Head of caudate nucleus (tissue), 42 donors: ENCODE results near the gene POLR2J3.
"Not testable (repeated sequence)": the region's sequence is repeated elsewhere in the genome, so short reads cannot be mapped to it uniquely, and the experiment has no call there.

Source experiments
- DNase-seq, 42 donors: peaks; one replicate each; pipeline versions ENCODE4 v3.0.0 to v3.0.0-alpha.2; 2020 to 2021; ENCODE audit warnings: mixed read lengths in 7 of 42
- intact Hi-C: fragments of 100-400 bp; cut with DNase I; formaldehyde crosslinking; loops from one replicate; pipeline ENCODE4 v1.15.0; 2022

POLR2J3 gene

DNA sequence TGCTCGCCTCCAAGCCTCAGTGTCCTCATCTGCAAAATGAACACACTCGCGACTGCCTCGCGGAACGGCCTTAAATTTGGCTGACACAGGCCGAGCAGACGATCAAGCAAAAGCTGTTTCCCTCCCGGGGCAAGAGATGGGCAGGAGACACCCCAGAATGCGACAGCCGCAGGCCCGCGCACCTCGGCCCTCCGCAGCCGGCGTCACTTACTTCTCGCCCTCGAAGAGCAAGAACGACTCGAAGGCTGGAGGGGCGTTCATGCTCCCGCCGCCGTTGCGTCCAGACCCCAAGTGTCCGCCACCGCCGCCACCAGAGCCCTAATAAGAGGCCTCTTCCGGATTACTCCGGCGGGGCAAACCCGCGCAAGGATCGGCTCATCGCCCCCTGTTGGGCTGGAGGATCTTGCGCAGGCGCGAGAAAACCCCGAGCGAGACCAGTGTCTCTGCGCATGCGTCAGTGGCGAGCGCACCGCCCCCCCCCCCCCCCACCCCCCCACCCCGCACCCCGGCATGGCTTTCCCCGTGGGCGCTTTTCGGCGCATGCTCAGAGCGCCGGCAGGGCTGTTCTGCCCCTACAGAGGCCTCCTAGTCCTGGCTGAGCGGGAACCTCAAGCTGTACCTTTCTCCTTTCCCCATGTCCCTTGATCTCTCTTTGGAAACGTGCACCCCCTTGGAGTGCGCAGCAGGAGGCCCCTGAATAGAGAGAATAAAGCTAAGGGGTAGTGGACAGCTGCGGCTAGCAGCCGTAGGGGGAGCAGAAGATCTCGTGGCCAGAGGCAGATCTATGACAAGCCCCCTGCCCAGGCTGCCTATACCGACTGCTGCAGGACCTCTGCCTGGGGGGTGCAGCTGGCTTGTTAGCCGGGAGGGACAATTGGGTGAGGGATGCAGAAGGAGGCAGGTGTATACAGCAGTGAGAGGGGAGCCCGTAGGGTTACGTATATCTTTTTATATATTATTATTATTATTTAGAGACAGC, at the start of gene POLR2J3:
Gene POLR2J3 (minus strand): TSS at position 323 of the 979 bp plus-strand sequence. CDS start 62 bp downstream, at position 261.
- intact Hi-C loops = not testable (repeated sequence)
- peak; percentile 51 to 100 (median 96) for DNase-seq

DNA sequence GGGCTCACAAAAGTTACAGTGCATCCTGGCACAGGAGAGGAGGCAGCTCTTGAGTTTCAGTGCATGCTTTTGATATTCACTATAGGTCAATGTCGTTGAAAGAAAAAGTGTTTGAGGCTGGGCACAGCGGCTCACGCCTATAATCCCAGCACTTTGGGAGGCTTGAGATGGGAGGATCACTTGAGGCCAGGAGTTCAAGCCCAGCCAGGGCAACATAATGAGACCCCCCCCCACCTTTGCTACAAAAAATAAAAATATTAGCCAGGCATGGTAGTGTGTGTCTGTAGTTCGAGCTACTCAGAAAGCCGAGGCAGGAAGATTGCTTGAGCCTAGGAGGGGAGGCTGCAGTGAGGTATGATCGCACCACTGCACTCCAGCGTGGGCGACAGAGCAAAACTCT, 45.7 kb upstream of the POLR2J3 start:
- intact Hi-C loops = not testable (repeated sequence)
- DNase-seq = peak in 3 of 42 donors; percentile 1 to 18 (median 10)

GRCh38 chr7:102616507-102617125, 44.2 kb upstream of the POLR2J3 start, which contains the start of gene RASA4:
TSS of gene RASA4 (minus strand) at chr7:102616756. CDS start at chr7:102616689, 67 bp downstream.
- intact Hi-C loops = not testable (repeated sequence)
- DNase-seq = peak in 36 of 42 donors; percentile 3 to 71 (median 41)

GRCh38 chr7:102615930-102616329, 43.5 kb upstream of the POLR2J3 start:
- DNase-seq, intact Hi-C loops: not testable (repeated sequence)

DNA sequence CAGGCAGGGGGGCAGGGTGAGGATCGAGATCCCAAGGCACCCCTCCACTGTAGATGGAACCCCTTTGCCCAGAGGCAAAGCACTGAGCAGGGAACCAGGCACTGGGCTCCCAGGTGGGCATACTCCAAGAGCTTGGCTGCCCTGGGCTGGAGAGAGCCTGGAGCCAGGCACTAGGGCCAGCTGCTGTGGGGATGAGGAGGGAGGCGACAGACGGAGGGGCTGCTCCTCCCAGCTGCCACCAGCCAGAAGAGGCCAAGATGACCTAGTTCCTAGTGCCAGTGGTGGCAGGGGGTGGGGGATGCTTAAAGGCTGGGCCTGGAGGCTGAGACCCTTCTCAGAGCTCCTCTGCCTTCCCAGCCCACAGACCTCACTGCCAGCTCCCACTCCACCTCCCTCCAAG, 42.5 kb upstream of the POLR2J3 start:
- intact Hi-C loops = not testable (repeated sequence)

DNA sequence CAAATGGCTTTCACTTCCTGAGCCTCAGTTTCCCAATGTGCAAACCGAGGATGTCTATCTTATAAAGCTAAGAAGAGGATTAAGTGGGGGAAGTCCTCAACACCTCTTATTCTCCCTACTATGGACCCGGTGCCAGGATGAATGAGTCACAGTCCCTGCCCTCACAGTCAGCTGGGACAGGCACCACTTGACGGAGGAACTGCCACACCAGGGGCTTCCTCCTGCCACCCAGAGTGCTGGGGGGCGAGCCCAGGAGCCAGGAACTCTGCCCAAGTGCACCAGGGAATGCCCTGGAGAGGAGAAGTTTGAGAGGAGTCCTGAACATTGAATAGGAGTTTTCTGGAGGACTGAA, 41.9 kb upstream of the POLR2J3 start:
- DNase-seq, intact Hi-C loops: not testable (repeated sequence)

More for the DNA sequence above, 42.5 kb upstream of the POLR2J3 start:
- DNase-seq = not testable (repeated sequence)

- peak in 10 of 42 donors; percentile 0 to 39 (median 16) for DNase-seq
- intact Hi-C loops = not testable (repeated sequence)
Measured at GRCh38 chr7:102613575-102614345, 41.4 kb upstream of the POLR2J3 start.

GRCh38 chr7:102611675-102612325, 39.4 kb upstream of the POLR2J3 start:
- intact Hi-C loops = not testable (repeated sequence)
- peak in 25 of 42 donors; percentile 4 to 49 (median 25) for DNase-seq

GRCh38 chr7:102611013-102611674, 38.8 kb upstream of the POLR2J3 start:
- intact Hi-C loops, DNase-seq: not testable (repeated sequence)

DNA sequence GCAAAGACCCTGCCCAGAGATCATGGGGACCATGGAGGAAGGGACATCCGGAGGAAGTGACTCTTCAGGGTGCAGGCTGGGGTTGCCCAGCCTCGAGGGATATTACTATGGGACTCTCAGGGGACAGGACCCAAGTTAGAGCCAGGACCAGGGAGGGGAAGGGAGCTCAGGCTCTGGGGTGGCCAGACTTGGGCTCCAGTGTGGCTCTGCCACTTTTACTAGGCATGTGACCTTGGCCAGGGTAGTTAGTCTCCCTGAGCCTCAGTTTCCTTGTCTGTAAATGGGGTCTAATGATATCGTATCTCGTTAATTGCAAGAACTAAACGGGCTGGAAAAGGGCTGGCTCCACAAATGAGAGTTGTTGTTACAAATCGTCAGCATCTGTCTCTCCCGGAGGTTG, 38.1 kb upstream of the POLR2J3 start:
- DNase-seq = peak in 9 of 42 donors; percentile 1 to 32 (median 17)
- intact Hi-C loops = not testable (repeated sequence)

GRCh38 chr7:102609734-102610133, 37.4 kb upstream of the POLR2J3 start:
- DNase-seq = peak in 4 of 42 donors; percentile 12 to 33 (median 13)
- intact Hi-C loops = not testable (repeated sequence)

GRCh38 chr7:102606848-102607247, 34.5 kb upstream of the POLR2J3 start:
- DNase-seq, intact Hi-C loops: not testable (repeated sequence)

DNA sequence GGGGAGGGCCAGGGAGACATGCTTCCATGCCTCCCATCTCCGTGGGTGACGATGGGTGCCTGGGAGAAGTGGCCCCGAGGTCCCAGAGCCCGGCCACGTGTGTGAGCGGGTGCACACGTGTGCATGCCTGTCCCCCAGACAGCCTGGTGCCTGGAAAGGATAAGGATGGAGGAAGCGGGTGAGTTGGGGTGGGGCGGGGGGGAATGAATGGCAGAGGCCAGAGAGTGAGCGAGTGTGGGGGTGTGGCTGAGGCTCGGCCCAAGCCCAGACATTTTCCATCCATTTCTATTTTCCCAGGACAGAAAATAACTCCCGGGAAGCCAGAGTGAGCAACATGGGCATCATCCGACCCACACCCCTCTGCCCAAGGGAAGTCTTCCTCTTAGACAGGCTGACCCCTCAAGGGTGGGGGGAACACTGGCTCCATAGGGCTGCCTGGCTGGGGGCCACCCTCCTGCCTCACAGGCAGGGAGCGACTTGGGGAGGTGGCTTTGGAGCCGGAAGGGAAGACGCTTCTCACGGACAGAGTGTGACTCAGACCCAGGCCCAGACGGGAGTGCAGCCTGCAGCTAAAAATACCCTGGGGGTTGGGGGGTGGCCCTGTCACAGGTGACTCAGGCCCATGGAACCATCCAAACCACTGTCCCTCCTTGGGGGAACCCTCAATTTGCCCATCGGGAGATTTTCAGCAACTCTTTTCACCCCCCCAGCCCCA, 32.2 kb upstream of the POLR2J3 start:
- DNase-seq, intact Hi-C loops: not testable (repeated sequence)

DNA sequence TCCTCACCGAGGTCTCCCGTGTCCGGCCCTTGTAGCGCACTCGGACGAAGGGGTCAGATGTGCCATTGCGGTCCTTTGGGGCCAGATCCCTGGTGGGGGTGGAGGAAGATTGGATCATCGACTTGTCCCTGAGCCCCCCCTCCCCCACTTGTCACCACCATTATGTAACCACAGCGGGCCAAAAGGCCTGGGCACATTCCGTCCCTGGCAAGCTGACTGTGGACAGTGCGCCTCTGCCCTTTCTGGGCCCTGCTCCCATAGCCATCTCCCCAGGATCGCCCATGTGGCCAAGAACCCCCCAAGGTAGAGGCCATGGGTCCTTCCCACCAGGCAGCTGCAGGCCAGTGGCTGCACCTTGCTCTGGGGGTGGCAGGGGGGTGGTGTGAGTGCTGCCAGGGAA, 29.9 kb upstream of the POLR2J3 start:
- DNase-seq, intact Hi-C loops: not testable (repeated sequence)

GRCh38 chr7:102599699-102600098, 27.3 kb upstream of the POLR2J3 start:
- DNase-seq, intact Hi-C loops: not testable (repeated sequence)

DNA sequence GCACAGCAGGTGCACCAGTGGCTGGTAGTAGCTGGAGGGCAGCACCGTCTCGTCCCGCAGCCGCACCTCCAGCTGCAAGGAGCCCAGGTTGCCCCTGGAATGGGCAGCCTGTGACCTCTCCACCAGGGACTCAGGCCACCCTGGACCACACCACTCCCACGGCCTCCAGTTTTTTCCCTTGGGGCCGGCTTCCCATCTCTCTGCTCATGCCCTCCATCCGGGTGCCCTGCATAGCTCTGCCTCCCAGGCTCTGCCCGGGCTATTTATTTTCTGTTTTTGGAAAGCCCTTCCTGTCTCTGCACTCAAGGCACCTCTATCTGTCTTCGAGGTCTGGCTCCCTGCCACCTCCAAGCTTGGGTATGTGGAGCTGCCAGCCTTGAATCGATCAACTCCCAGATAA, 23.7 kb upstream of the POLR2J3 start:
- intact Hi-C loops = not testable (repeated sequence)
- peak in 2 of 42 donors; percentile 3 to 12 for DNase-seq

DNA sequence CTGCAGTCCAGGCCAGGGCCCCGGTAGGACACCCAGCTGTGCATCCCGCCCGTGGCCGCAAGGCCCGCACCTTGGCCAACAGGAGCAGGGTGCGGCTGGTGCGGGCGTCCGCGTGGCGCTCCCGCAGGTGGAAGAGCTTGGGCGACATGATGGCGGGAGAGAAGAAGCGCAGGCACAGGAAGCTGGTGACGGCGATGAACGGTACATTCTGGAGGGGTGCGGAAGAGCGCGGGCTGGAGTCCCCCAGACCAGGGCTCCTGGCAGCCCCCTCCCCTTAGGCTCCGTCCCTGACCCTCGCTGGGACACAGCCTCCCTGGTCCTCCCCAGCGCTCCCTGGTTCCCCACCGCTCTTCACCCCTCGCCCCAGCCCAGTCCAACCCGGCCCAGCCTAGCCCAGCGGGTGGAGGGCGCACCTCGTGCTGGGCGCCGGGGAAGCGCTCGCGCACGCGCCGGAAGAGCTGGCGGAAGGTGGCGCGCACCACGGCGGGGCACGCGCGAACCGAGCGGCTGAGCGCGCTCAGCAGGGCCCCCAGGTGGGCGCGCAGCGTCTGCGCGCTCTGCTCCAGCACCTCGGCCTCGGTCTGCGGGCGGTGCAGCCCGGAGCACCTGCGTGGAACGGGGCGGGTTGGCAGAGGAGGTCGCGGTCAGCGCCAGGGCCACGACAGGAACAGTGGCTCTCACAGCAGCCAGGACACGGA, 21.4 kb upstream of the POLR2J3 start:
- intact Hi-C loops = not testable (repeated sequence)

More for the DNA sequence above, 21.4 kb upstream of the POLR2J3 start:
- not testable (repeated sequence) for DNase-seq
